Left renal pelvis (tissue), 4 donors: ENCODE measurements around the gene BBX. TPM values are rescaled to one million over a fixed set of nuclear protein-coding genes. Genes with fewer than 3 reads are reported as not detected.

Experiments
- DNase-seq, 4 donors: peaks; one replicate each; pipeline ENCODE4 v3.0.0-alpha.2; 2013; ENCODE audit warnings: low read depth in 4 of 4, low spot score in 3 of 4
- polyA plus RNA-seq, 4 donors: library from polyadenylated mRNA; unstranded; fragments of 120-200 nt; gene quantifications; one replicate each; pipeline ENCODE4 v1.2.1, GENCODE V29; 2013; ENCODE audit not compliant: insufficient read length in 4 of 4

BBX gene
- polyA plus RNA-seq, 4 donors = 57.8 to 77.8 (median 68.0) TPM

- DNase-seq = no peak
These were observed 206.9 kb downstream of the BBX start for GRCh38 chr3:107729686-107730085.

- no peak for DNase-seq
These were observed 211.6 kb downstream of the BBX start for GRCh38 chr3:107734317-107734716.

- DNase-seq = no peak
These were observed 215.2 kb downstream of the BBX start for GRCh38 chr3:107737914-107738313.

GRCh38 chr3:107738486-107739183 lies 215.9 kb downstream of the BBX start:
- no peak for DNase-seq

GRCh38 chr3:107739227-107739626 lies 216.5 kb downstream of the BBX start:
- no peak for DNase-seq

GRCh38 chr3:107740992-107741896 lies 218.5 kb downstream of the BBX start:
- DNase-seq = peak in 2 of 4 donors; percentile 8 to 19

- DNase-seq = no peak
These were observed 222.6 kb downstream of the BBX start for GRCh38 chr3:107745354-107745753.

GRCh38 chr3:107752202-107752990 lies 229.6 kb downstream of the BBX start:
- no peak for DNase-seq

GRCh38 chr3:107753494-107753893 lies 230.7 kb downstream of the BBX start:
- DNase-seq = peak in 3 of 4 donors; percentile 14 to 24 (median 20)

GRCh38 chr3:107753976-107754375 lies 231.2 kb downstream of the BBX start:
- DNase-seq = no peak

GRCh38 chr3:107756649-107757048 lies 233.9 kb downstream of the BBX start:
- no peak for DNase-seq

GRCh38 chr3:107757140-107757539 lies 234.4 kb downstream of the BBX start:
- no peak for DNase-seq

GRCh38 chr3:107760144-107760543 lies 237.4 kb downstream of the BBX start:
- DNase-seq = no peak

GRCh38 chr3:107761391-107761790 lies 238.6 kb downstream of the BBX start:
- DNase-seq = no peak

GRCh38 chr3:107765524-107765923 lies 242.8 kb downstream of the BBX start:
- DNase-seq = no peak

- DNase-seq = no peak
These were observed 245.3 kb downstream of the BBX start for GRCh38 chr3:107767897-107768605.

- no peak for DNase-seq
These were observed 247.1 kb downstream of the BBX start for GRCh38 chr3:107769882-107770281.

- no peak for DNase-seq
These were observed 249.3 kb downstream of the BBX start for GRCh38 chr3:107772016-107772415.

GRCh38 chr3:107775974-107776373 lies 253.2 kb downstream of the BBX start:
- no peak for DNase-seq

- DNase-seq = no peak
These were observed 258.5 kb downstream of the BBX start for GRCh38 chr3:107781253-107781652.
